GM12891 (cell line): Measurements from ENCODE around the gene USP50.

Source experiments
- PAX5 ChIP-seq: IDR thresholded peaks from 2 replicates; pipeline ENCODE4 v1.6.1; 2011; ENCODE audit warnings: low read length, moderate library complexity, mild to moderate bottlenecking; ENCODE audit not compliant: insufficient read depth, severe bottlenecking
- POLR2A ChIP-seq: IDR thresholded peaks from 2 replicates; pipeline ENCODE4 v1.6.1; 2011; ENCODE audit warnings: low read depth, low read length, control low read depth
- POLR2AphosphoS5 ChIP-seq: IDR thresholded peaks from 2 replicates; pipeline ENCODE4 v1.6.1; 2011; ENCODE audit warnings: low read depth, low read length, control low read depth
- SPI1 ChIP-seq: IDR thresholded peaks from 2 replicates; pipeline ENCODE4 v1.6.1; 2011; ENCODE audit warnings: low read depth, low read length, control low read depth
- TAF1 ChIP-seq: IDR thresholded peaks from 2 replicates; pipeline ENCODE4 v1.6.1; 2011; ENCODE audit warnings: low read depth, low read length, control low read depth

DNA sequence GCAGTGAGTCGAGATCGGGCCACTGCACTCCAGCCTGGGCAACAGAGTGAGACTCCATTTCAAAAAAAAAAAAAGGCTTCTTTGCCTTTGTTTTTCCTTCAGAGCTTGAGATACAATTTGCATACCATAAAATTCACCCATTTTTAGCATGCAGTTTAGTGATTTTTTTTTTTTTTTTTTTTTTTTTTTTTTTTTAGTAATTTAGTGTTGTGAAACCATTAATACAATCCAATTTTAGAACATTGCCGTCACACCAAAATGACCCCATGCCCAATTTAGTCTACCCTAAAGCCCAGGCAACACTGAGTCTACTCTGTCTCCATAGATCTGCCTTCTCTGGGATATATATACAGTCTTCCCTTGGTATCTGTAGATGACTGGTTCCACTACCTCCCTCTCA is 61.1 kb downstream of the USP50 start:
- TF ChIP-seq POLR2A: no peak
- TF ChIP-seq POLR2AphosphoS5: no peak
- no peak for TF ChIP-seq SPI1
- no peak for TF ChIP-seq TAF1
- no peak for TF ChIP-seq PAX5
